Suppressor macrophage treated with lipopolysaccharide for 4 hours (primary cell): ENCODE results near the gene ZMPSTE24.
A peak's percentile ranks its signal among the peaks of the same experiment; 100 is the strongest.

Experiments
- DNase-seq: peaks from one replicate; pipeline ENCODE4 v3.0.0-alpha.2; 2020

The ZMPSTE24 gene

GRCh38 chr1:40265298-40265697 lies 7.3 kb downstream of the ZMPSTE24 start:
- no peak for DNase-seq

GRCh38 chr1:40265919-40266318 lies 7.9 kb downstream of the ZMPSTE24 start:
- no peak for DNase-seq

GRCh38 chr1:40266786-40267535 lies 8.9 kb downstream of the ZMPSTE24 start:
- DNase-seq: no peak

- DNase-seq: no peak
Measured at GRCh38 chr1:40267767-40268187, 9.7 kb downstream of the ZMPSTE24 start.

GRCh38 chr1:40268211-40268610 lies 10.2 kb downstream of the ZMPSTE24 start:
- DNase-seq: no peak

- no peak for DNase-seq
Measured at GRCh38 chr1:40270152-40270834, 12.3 kb downstream of the ZMPSTE24 start.

GRCh38 chr1:40272653-40273213 lies 14.7 kb downstream of the ZMPSTE24 start:
- peak; percentile 13 for DNase-seq

GRCh38 chr1:40273547-40274166 lies 15.6 kb downstream of the ZMPSTE24 start:
- DNase-seq: no peak

- no peak for DNase-seq
Measured at GRCh38 chr1:40274331-40274730, 16.3 kb downstream of the ZMPSTE24 start.

- no peak for DNase-seq
Measured at GRCh38 chr1:40276122-40276521, 18.1 kb downstream of the ZMPSTE24 start.

GRCh38 chr1:40281853-40282252 lies 23.8 kb downstream of the ZMPSTE24 start:
- no peak for DNase-seq

- DNase-seq: no peak
Measured at GRCh38 chr1:40291293-40291692, 33.3 kb downstream of the ZMPSTE24 start.

- no peak for DNase-seq
Measured at GRCh38 chr1:40299366-40300248, 41.6 kb downstream of the ZMPSTE24 start.

- no peak for DNase-seq
Measured at GRCh38 chr1:40300249-40300567, 42.2 kb downstream of the ZMPSTE24 start.

GRCh38 chr1:40300651-40301050 lies 42.6 kb downstream of the ZMPSTE24 start:
- DNase-seq: no peak

GRCh38 chr1:40301066-40301465 lies 43.0 kb downstream of the ZMPSTE24 start:
- no peak for DNase-seq

- DNase-seq: no peak
Measured at GRCh38 chr1:40301541-40302299, 43.7 kb downstream of the ZMPSTE24 start.

GRCh38 chr1:40302475-40302874 lies 44.4 kb downstream of the ZMPSTE24 start:
- DNase-seq: no peak

GRCh38 chr1:40303051-40303771 lies 45.2 kb downstream of the ZMPSTE24 start:
- DNase-seq: no peak

- no peak for DNase-seq
Measured at GRCh38 chr1:40303790-40304189, 45.8 kb downstream of the ZMPSTE24 start.

GRCh38 chr1:40305451-40305850 lies 47.4 kb downstream of the ZMPSTE24 start:
- DNase-seq: no peak
